ENCODE results near the gene TEAD1. TPM values are rescaled to one million over a fixed set of nuclear protein-coding genes. Genes with fewer than 3 reads are reported as not detected.
A peak's percentile ranks its signal among the peaks of the same experiment; 100 is the strongest.

Gene TEAD1
- total RNA-seq, 1 donor from 2014 or later = 154 TPM

DNA sequence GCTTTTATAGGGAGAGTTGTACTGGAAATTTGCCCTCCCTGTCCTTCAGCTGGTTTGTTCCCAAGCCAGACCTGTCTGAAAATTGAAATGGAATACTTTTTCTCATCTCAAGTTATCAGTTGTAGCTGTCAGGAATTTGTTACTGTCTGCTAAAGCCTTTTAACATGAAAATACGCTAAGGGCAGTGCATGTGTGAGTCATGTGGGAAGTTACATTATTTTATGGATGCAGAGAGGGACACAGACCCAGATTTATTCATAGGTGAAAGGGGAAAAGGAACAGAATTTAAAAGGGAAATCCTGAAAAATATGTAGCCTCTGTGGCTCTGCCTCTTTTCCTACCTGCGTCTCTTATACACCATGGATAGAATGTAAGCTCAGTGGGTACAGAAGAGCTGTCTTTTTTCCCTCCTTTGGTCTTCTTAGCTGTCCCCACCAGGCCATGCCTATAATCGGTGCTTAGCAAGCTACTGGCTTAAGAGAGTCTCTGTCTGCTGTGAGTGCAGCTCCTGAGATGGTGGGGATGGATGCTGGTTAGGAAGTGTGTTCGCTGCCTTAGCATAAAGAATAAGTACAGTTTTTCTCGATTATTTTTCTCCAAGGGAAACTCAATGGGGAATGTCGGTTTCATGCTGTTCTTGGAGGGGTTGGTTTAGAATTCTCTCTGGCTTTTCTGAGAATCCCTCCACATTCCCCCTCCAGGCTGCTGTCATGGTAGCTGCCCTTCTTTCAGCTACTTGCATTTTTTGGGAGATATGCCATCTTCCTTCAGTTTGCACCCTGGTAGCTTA is 166.8 kb downstream of the TEAD1 start:
- Mint-ChIP-seq H3K4me3 (ENCODE audit: unreplicated experiment) (no peak overlapping the region), H3K27me3 (ENCODE audit: unreplicated experiment) (no peaks in the 10 kb centered on the region), H3K9me3 (ENCODE audit: unreplicated experiment) (no peaks in the 10 kb centered on the region), H3K36me3 (ENCODE audit: unreplicated experiment) (peaks cover 3% of the 10 kb centered on the region), H3K4me1 (ENCODE audit: unreplicated experiment) (peaks cover 69% of the 10 kb centered on the region), H3K27ac (ENCODE audit: unreplicated experiment) (peak overlapping the region; percentile 79)
- no peak for TF ChIP-seq CTCF (IDR thresholded peaks at IDR 0.05)
- DNase-seq (ENCODE audit: extremely low spot score, unreplicated experiment) = no peak

DNA sequence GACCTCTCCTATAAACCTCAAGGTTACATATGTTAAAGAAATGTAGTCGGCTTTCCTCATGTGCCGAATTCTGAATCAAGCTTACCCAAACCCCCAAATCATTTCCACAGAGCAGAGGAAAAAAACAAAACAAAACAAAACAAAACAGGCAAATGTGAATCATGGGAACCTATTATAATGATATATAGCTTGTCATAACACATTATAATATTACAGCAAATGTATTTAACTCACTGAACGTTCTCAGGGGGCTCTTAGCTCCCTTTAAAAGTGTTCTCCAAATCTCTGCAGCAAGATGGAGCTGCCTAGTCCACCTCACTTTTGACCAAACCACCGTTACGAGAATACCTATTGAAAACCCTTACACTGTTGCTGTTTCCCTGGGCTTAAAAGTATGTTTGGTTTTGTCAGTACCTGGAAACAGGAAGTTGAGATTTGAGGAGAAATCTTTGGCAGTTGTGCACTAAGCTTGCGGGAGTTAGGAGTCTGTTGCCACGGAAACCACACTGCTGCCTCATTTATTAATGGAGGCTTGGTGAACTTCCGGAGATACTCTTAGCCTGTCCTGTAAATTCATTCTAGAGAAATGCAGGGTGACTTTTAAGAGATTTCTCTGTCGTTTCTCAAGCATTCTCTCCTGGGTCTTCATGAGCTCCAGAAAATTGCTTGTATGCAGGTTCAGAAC is 167.9 kb downstream of the TEAD1 start:
- Mint-ChIP-seq H3K36me3 (ENCODE audit: unreplicated experiment) (no peaks in the 10 kb centered on the region), H3K27ac (ENCODE audit: unreplicated experiment) (peak overlapping the region; percentile 79), H3K4me1 (ENCODE audit: unreplicated experiment) (peaks cover 80% of the 10 kb centered on the region), H3K4me3 (ENCODE audit: unreplicated experiment) (no peak overlapping the region), H3K9me3 (ENCODE audit: unreplicated experiment) (no peaks in the 10 kb centered on the region), H3K27me3 (ENCODE audit: unreplicated experiment) (no peaks in the 10 kb centered on the region)
- no peak for DNase-seq (ENCODE audit: extremely low spot score, unreplicated experiment)
- no peak for TF ChIP-seq CTCF (IDR thresholded peaks at IDR 0.05)

- no peak for TF ChIP-seq CTCF (IDR thresholded peaks at IDR 0.05)
These were observed 168.9 kb downstream of the TEAD1 start for GRCh38 chr11:12842933-12843636.

GRCh38 chr11:12845163-12845562 is 170.9 kb downstream of the TEAD1 start:
- no peak for TF ChIP-seq CTCF (IDR thresholded peaks at IDR 0.05)
- H3K4me1 Mint-ChIP-seq (ENCODE audit: unreplicated experiment) = peaks cover 71% of the 10 kb centered on the region
- no peak overlapping the region for H3K4me3 Mint-ChIP-seq (ENCODE audit: unreplicated experiment)
- no peaks in the 10 kb centered on the region for H3K36me3 Mint-ChIP-seq (ENCODE audit: unreplicated experiment)
- no peak for DNase-seq (ENCODE audit: extremely low spot score, unreplicated experiment)
- H3K27me3 Mint-ChIP-seq (ENCODE audit: unreplicated experiment) = no peaks in the 10 kb centered on the region
- no peaks in the 10 kb centered on the region for H3K9me3 Mint-ChIP-seq (ENCODE audit: unreplicated experiment)
- peak overlapping the region; percentile 82 for H3K27ac Mint-ChIP-seq (ENCODE audit: unreplicated experiment)

More at GRCh38 chr11:12842933-12843636, 168.9 kb downstream of the TEAD1 start:
- no peaks in the 10 kb centered on the region for H3K27me3 Mint-ChIP-seq (ENCODE audit: unreplicated experiment)
- peak overlapping the region; percentile 79 for H3K27ac Mint-ChIP-seq (ENCODE audit: unreplicated experiment)
- no peaks in the 10 kb centered on the region for H3K36me3 Mint-ChIP-seq (ENCODE audit: unreplicated experiment)
- H3K9me3 Mint-ChIP-seq (ENCODE audit: unreplicated experiment) = no peaks in the 10 kb centered on the region
- peaks cover 83% of the 10 kb centered on the region for H3K4me1 Mint-ChIP-seq (ENCODE audit: unreplicated experiment)
- no peak for DNase-seq (ENCODE audit: extremely low spot score, unreplicated experiment)
- H3K4me3 Mint-ChIP-seq (ENCODE audit: unreplicated experiment) = no peak overlapping the region
